H1 (cell line): ENCODE results near the gene OCSTAMP. TPM values are rescaled to one million over a fixed set of nuclear protein-coding genes. Genes with fewer than 3 reads are reported as not detected.

ENCODE experiments used
- RNF2 ChIP-seq: fragments of 200-900, 300-1000 bp; sonication (generic); IDR thresholded peaks from 2 replicates; pipeline ENCODE4 v1.7.1; 2016; ENCODE audit warnings: borderline replicate concordance, low read depth, mild to moderate bottlenecking, antibody characterized with exemption, low read length; ENCODE audit not compliant: poor library complexity, severe bottlenecking; ENCODE audit errors: missing control alignments
- polyA plus RNA-seq, 7 experiments: library from polyadenylated mRNA; depleted of rRNA in 3 of 7; stranded (reverse) in 5 of 7; unstranded in 2 of 7; fragments of >200 nt in 5 of 7; fragments of 200-250 nt in 2 of 7; gene quantifications; 1 replicate in 5 of 7; 2 replicates in 1 of 7; 4 replicates in 1 of 7; pipeline versions ENCODE4 v1.2.1 to v1.2.3, GENCODE V29; 2011 to 2013; ENCODE audit warnings: missing spikeins in 2 of 7, mixed read lengths in 2 of 7
- total RNA-seq: library from RNA; stranded (reverse); fragmentation: NEBNext Ultra II Directional; extraction: Animal tissue kit (Norgen Biotek cat#: 25700); gene quantifications from 2 replicates; pipeline ENCODE4 v1.2.1, GENCODE V29; 2021

The OCSTAMP gene
- total and polyA plus RNA-seq, 2 of the 8 experiments (the other 6 are each of a cell fraction or from before 2014, with no cell fraction given) = 0.09 to 0.13 TPM

- TF ChIP-seq RNF2 = no peak
These were observed 5.0 kb upstream of the OCSTAMP start (continued) for GRCh38 chr20:46555370-46555956.
